Pancreas (tissue), 10 donors: ENCODE results near the gene HOOK2. TPM values are rescaled to one million over a fixed set of nuclear protein-coding genes. Genes with fewer than 3 reads are reported as not detected.
A peak's percentile ranks its signal among the peaks of the same experiment; 100 is the strongest.

ENCODE experiments used
- ATAC-seq, 4 donors: fragments of 200-7000 bp; cut with Tn5 transposase; one replicate each; pipeline versions ENCODE4 v1.8.0 to v1.9.1; 2020; ENCODE audit warnings: mild to moderate bottlenecking in 4 of 4, moderate library complexity in 4 of 4
- DNase-seq, 6 donors: peaks; one replicate each; pipeline ENCODE4 v3.0.0-alpha.2; 2020
- FAIRE-seq: peaks from 2 replicates; lab custom pipeline; 2012; peaks lifted over from hg19 to GRCh38; lab: Jason Lieb, UNC
- H3K27ac ChIP-seq, 4 donors: fragments of 200-600 bp; sonication (generic); 1 replicate in 3 of 4; 2 replicates in 1 of 4; pipeline versions ENCODE4 v1.5.0 to v1.8.0; 2020
- H3K27me3 ChIP-seq, 4 donors: fragments of 200-600 bp; one replicate each; pipeline ENCODE4 v1.8.0; 2021
- H3K36me3 ChIP-seq, 3 donors: fragments of 200-600 bp; sonication (generic) in 1 of 3; one replicate each; pipeline versions ENCODE4 v1.5.0 to v1.8.0; 2020 to 2021
- H3K4me1 ChIP-seq, 3 donors: fragments of 200-600 bp; one replicate each; pipeline ENCODE4 v1.8.0; 2021
- H3K4me3 ChIP-seq, 4 donors: fragments of 200-600 bp; sonication (generic) in 2 of 4; one replicate each; pipeline versions ENCODE4 v1.5.0 to v1.8.0; 2020 to 2021
- H3K9me3 ChIP-seq, 4 donors: fragments of 200-600 bp; one replicate each; pipeline ENCODE4 v1.8.0; 2021
- WGBS, 2 donors: extraction: QIAGEN DNeasy Blood & Tissue Kit; methylation state at CpG; one replicate each; pipeline ENCODE4 v1.1.7; 2013; 5-methylcytosine and 5-hydroxymethylcytosine counted together
- intact Hi-C, 3 donors: fragments of 100-400 bp; cut with DNase I; formaldehyde crosslinking; loops; one replicate each; pipeline versions ENCODE4 v1.11.1 to v1.14.2; 2022
- polyA plus RNA-seq, 2 donors: library from polyadenylated mRNA; stranded (reverse); fragments of 200-250 nt; gene quantifications; one replicate each; pipeline ENCODE4 v1.2.3, GENCODE V29; 2013
- total RNA-seq, 6 donors: library from RNA; stranded (reverse); fragmentation: NEBNext Ultra II Directional in 4 of 6; extraction: Animal tissue kit (Norgen Biotek cat#: 25700) in 4 of 6; gene quantifications; one replicate each; pipeline versions ENCODE4 v1.2.1 to v1.2.4, GENCODE V29; 2021 to 2023
- TF ChIP-seq, protein P1 (sequence below), 4 donors: fragments of 200-600 bp; sonication (generic) in 3 of 4; IDR thresholded peaks; one replicate each; pipeline versions ENCODE4 v1.5.0 to v1.8.0; 2021; ENCODE audit warnings: antibody characterized with exemption in 4 of 4
- donor health status: healthy with polysubstance abuse.
- donor health status: DM: no; HTN: no; CAD: no; lungs with moderate emphysema.
- donor health status: DM: no; HTN: no; CAD: no.
- donor health status: control.
- donor health status: control.
- donor health status: Bipolar disorder and iron deficiency.
- donor health status: DM: yes; HTN: yes; CAD: no.
- donor health status: DM: no; HTN: no; CAD: no.
- donor health status: DM: no; HTN: no; CAD: no.
- donor health status: DM: yes; HTN: yes; CAD: no.

HOOK2 gene
- total and polyA plus RNA-seq, 8 donors, result 37.7 to 300 (median 53.0) TPM

- H3K4me3 ChIP-seq, result peak overlapping the region; percentile 53 to 84 (median 69)
- no peaks in the 10 kb centered on the region for H3K27me3 ChIP-seq
- DNase-seq, result peak; percentile 83 to 95 (median 91)
- peak; percentile 47 to 67 (median 55) for ATAC-seq
- peaks cover 5 to 23% (median 16%) of the 10 kb centered on the region in 3 donors for H3K4me1 ChIP-seq
- FAIRE-seq, result no peak
- H3K27ac ChIP-seq, result peak overlapping the region; percentile 76 to 97 (median 94)
- no peaks in the 10 kb centered on the region for H3K9me3 ChIP-seq
- 1 to 2% methylated on average over 39 to 44 of the region's 44 CpGs for WGBS, 2 donors
- intact Hi-C loops, result no loop called here
- TF ChIP-seq, protein P1, sequence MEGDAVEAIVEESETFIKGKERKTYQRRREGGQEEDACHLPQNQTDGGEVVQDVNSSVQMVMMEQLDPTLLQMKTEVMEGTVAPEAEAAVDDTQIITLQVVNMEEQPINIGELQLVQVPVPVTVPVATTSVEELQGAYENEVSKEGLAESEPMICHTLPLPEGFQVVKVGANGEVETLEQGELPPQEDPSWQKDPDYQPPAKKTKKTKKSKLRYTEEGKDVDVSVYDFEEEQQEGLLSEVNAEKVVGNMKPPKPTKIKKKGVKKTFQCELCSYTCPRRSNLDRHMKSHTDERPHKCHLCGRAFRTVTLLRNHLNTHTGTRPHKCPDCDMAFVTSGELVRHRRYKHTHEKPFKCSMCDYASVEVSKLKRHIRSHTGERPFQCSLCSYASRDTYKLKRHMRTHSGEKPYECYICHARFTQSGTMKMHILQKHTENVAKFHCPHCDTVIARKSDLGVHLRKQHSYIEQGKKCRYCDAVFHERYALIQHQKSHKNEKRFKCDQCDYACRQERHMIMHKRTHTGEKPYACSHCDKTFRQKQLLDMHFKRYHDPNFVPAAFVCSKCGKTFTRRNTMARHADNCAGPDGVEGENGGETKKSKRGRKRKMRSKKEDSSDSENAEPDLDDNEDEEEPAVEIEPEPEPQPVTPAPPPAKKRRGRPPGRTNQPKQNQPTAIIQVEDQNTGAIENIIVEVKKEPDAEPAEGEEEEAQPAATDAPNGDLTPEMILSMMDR (IDR thresholded peaks at IDR 0.05), result no peak
- H3K36me3 ChIP-seq, result no peaks in the 10 kb centered on the region
These were observed 2.9 kb upstream of the HOOK2 start for GRCh38 chr19:12778017-12778904.

GRCh38 chr19:12777217-12778016, 2.1 kb upstream of the HOOK2 start:
- H3K27ac ChIP-seq, result peak overlapping the region; percentile 76 to 97 (median 94)
- peak overlapping the region; percentile 53 to 84 (median 69) for H3K4me3 ChIP-seq
- peaks cover 5 to 19% (median 10%) of the 10 kb centered on the region in 3 donors for H3K4me1 ChIP-seq
- FAIRE-seq (no peak), DNase-seq (peak; percentile 73 to 95 (median 85)), ATAC-seq (peak; percentile 47 to 71 (median 60))
- WGBS, 2 donors, result 10 to 11% methylated on average over 43 of the region's 43 CpGs
- intact Hi-C loops, result loop anchor here in 1 of 3 donors (2.0 kb wide), 1 partner anchor 19 kb away; no protein-coding TSS in a partner anchor
- no peaks in the 10 kb centered on the region for H3K9me3 ChIP-seq
- TF ChIP-seq, protein P1 (IDR thresholded peaks at IDR 0.05), result peak; percentile 85 to 94 (median 89)
- no peaks in the 10 kb centered on the region for H3K36me3 ChIP-seq
- no peaks in the 10 kb centered on the region for H3K27me3 ChIP-seq

DNA sequence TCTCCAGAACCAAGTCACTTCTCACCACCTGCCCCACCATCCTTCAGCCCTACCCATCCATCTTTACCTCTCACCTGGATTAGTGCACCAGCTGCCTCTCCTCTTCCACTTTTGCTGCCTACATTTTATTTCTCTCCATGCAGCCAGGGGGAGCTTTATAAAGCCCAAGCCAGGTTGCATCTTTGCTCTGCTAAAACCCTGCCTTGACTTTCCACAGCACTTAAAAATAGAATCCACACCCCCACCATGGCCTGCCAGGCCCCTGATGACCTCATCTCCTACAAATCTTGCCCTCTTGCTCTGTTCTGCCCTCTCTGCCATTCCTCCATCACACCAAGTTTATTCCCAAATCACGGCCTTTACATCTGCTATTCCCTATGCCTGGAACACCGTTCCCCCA, 1.8 kb downstream of the HOOK2 start:
- DNase-seq (no peak), FAIRE-seq (no peak), ATAC-seq (no peak)
- peaks cover under 1 to 6% (median 5%) of the 10 kb centered on the region in 3 donors for H3K4me1 ChIP-seq
- TF ChIP-seq, protein P1 (IDR thresholded peaks at IDR 0.05), result no peak
- H3K27me3 ChIP-seq, result no peaks in the 10 kb centered on the region
- peaks cover 0 to 8% (median 6%) of the 10 kb centered on the region in 3 donors for H3K36me3 ChIP-seq
- no peak overlapping the region for H3K4me3 ChIP-seq
- H3K27ac ChIP-seq, result no peak overlapping the region
- H3K9me3 ChIP-seq, result no peaks in the 10 kb centered on the region
- intact Hi-C loops, result no loop called here
- WGBS, 2 donors, result 88 to 89% methylated on average over 2 of the region's 2 CpGs

GRCh38 chr19:12772323-12772722, 3.0 kb downstream of the HOOK2 start:
- peaks cover 0 to 5% (median 3%) of the 10 kb centered on the region in 3 donors for H3K4me1 ChIP-seq
- ATAC-seq, result no peak
- TF ChIP-seq, protein P1 (IDR thresholded peaks at IDR 0.05), result no peak
- no peak for DNase-seq
- 86% methylated on average over 4 of the region's 4 CpGs for WGBS, 2 donors
- FAIRE-seq, result no peak
- H3K36me3 ChIP-seq, result peaks cover 0 to 19% (median 13%) of the 10 kb centered on the region in 3 donors
- H3K27ac ChIP-seq, result no peak overlapping the region
- no peak overlapping the region for H3K4me3 ChIP-seq
- H3K9me3 ChIP-seq, result no peaks in the 10 kb centered on the region
- H3K27me3 ChIP-seq, result no peaks in the 10 kb centered on the region
- intact Hi-C loops, result no loop called here
